ENCODE measurements around the gene PHKA2.

The PHKA2 gene

GRCh38 chrX:18949291-18949943 lies 34.5 kb downstream of the PHKA2 start:
- no peaks in the 10 kb centered on the region for H3K9me3 ChIP-seq (replicated peaks; ENCODE audit: low read length)
- peaks cover 2% of the 10 kb centered on the region for H3K36me3 ChIP-seq (ENCODE audit: insufficient read depth, low read length)

GRCh38 chrX:18946611-18947010 lies 37.3 kb downstream of the PHKA2 start:
- H3K36me3 ChIP-seq (ENCODE audit: insufficient read depth, low read length), result peaks cover 2% of the 10 kb centered on the region
- no peaks in the 10 kb centered on the region for H3K4me1 ChIP-seq (ENCODE audit: control insufficient read depth, insufficient read depth, low read length)

More at GRCh38 chrX:18949291-18949943, 34.5 kb downstream of the PHKA2 start:
- Histone ChIP-seq H3K27me3 (ENCODE audit: control insufficient read depth, insufficient read depth, low read length) (no peaks in the 10 kb centered on the region), H3K4me1 (ENCODE audit: control insufficient read depth, insufficient read depth, low read length) (no peaks in the 10 kb centered on the region), H3K9ac (ENCODE audit: low read depth, low read length) (no peak overlapping the region), H3K4me3 (ENCODE audit: low read length) (no peak overlapping the region), H3K4me2 (ENCODE audit: low read length) (no peak overlapping the region)

DNA sequence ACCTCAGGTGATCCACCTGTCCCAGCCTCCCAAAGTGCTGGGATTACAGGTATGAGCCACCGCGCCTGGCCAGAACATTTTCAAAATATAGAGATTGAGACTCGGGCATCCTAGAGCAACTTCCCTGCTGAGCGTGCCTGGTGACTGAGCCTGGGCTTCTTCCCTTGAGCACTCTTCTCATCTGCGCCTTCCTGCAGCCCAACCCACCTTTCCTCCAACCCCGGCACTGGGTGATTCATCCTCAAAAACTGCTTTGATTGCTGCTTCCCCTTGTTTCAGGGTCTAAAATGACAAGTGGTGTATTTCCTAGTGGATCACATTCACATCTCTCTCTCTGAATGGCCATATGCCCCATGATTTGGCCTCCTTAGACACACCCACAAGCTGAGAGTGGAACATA lies 37.8 kb downstream of the PHKA2 start:
- H3K4me1 ChIP-seq (ENCODE audit: control insufficient read depth, insufficient read depth, low read length), result no peaks in the 10 kb centered on the region
- peaks cover 2% of the 10 kb centered on the region for H3K36me3 ChIP-seq (ENCODE audit: insufficient read depth, low read length)
- H3K9me3 ChIP-seq (replicated peaks; ENCODE audit: low read length), result no peaks in the 10 kb centered on the region
- H3K4me2 ChIP-seq (ENCODE audit: low read length), result no peak overlapping the region
- H3K9ac ChIP-seq (ENCODE audit: low read depth, low read length), result no peak overlapping the region
- H3K4me3 ChIP-seq (ENCODE audit: low read length), result no peak overlapping the region
- H3K27me3 ChIP-seq (ENCODE audit: control insufficient read depth, insufficient read depth, low read length), result no peaks in the 10 kb centered on the region

More at GRCh38 chrX:18946611-18947010, 37.3 kb downstream of the PHKA2 start:
- Histone ChIP-seq H3K27me3 (ENCODE audit: control insufficient read depth, insufficient read depth, low read length) (no peaks in the 10 kb centered on the region), H3K4me3 (ENCODE audit: low read length) (no peak overlapping the region), H3K9ac (ENCODE audit: low read depth, low read length) (no peak overlapping the region), H3K9me3 (replicated peaks; ENCODE audit: low read length) (no peaks in the 10 kb centered on the region), H3K4me2 (ENCODE audit: low read length) (no peak overlapping the region)

DNA sequence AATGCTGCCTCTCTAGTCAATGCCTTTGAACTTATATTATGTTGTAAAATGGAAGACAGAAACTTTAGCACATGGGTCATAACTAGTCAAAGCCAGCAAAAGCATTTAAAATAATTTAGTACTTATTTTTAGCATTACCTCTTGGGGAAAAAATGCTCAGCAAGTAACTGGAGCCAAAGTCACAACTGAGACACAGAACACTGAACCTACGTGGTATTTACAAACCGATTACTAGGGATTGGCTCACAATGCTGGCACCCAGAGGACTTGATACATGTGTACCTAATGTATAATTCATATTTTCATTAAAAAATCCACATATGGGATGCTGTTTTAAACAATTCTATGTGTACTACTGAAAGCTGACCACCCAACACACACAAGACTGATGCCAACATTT lies 38.4 kb downstream of the PHKA2 start:
- Histone ChIP-seq H3K4me3 (ENCODE audit: low read length) (no peak overlapping the region), H3K4me1 (ENCODE audit: control insufficient read depth, insufficient read depth, low read length) (no peaks in the 10 kb centered on the region), H3K36me3 (ENCODE audit: insufficient read depth, low read length) (peaks cover 2% of the 10 kb centered on the region), H3K9ac (ENCODE audit: low read depth, low read length) (no peak overlapping the region), H3K9me3 (replicated peaks; ENCODE audit: low read length) (no peaks in the 10 kb centered on the region), H3K27me3 (ENCODE audit: control insufficient read depth, insufficient read depth, low read length) (no peaks in the 10 kb centered on the region), H3K4me2 (ENCODE audit: low read length) (no peak overlapping the region)

DNA sequence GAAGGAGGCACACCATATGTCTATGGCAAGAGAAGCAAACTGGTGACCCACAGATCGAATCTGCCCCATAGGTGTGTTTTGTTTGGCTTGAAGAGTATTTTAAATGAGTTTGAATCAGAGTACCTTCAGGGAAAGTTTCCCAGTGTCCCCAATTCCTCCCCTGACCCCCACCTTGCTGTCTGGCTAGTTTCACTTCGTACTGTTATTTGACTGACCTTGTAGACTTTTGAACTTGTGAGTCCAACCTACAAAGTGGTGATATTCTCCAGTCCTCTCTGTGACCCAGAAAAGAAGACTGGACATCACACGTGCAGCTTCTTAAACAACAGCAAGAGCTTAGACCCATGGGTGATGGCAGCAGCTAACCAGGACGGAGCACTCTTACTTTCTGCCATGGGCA lies 39.4 kb downstream of the PHKA2 start:
- H3K27me3 ChIP-seq (ENCODE audit: control insufficient read depth, insufficient read depth, low read length), result no peaks in the 10 kb centered on the region
- H3K9me3 ChIP-seq (replicated peaks; ENCODE audit: low read length), result no peaks in the 10 kb centered on the region
- no peaks in the 10 kb centered on the region for H3K4me1 ChIP-seq (ENCODE audit: control insufficient read depth, insufficient read depth, low read length)
- H3K4me3 ChIP-seq (ENCODE audit: low read length), result no peak overlapping the region
- peaks cover 2% of the 10 kb centered on the region for H3K36me3 ChIP-seq (ENCODE audit: insufficient read depth, low read length)
- H3K4me2 ChIP-seq (ENCODE audit: low read length), result no peak overlapping the region
- no peak overlapping the region for H3K9ac ChIP-seq (ENCODE audit: low read depth, low read length)

- no peak overlapping the region for H3K9ac ChIP-seq (ENCODE audit: low read depth, low read length)
- H3K36me3 ChIP-seq (ENCODE audit: insufficient read depth, low read length), result peaks cover 10% of the 10 kb centered on the region
- no peak overlapping the region for H3K4me3 ChIP-seq (ENCODE audit: low read length)
- no peaks in the 10 kb centered on the region for H3K4me1 ChIP-seq (ENCODE audit: control insufficient read depth, insufficient read depth, low read length)
- no peaks in the 10 kb centered on the region for H3K27me3 ChIP-seq (ENCODE audit: control insufficient read depth, insufficient read depth, low read length)
- no peaks in the 10 kb centered on the region for H3K9me3 ChIP-seq (replicated peaks; ENCODE audit: low read length)
- H3K4me2 ChIP-seq (ENCODE audit: low read length), result no peak overlapping the region
Observed at GRCh38 chrX:18941896-18942295, 42.0 kb downstream of the PHKA2 start.

DNA sequence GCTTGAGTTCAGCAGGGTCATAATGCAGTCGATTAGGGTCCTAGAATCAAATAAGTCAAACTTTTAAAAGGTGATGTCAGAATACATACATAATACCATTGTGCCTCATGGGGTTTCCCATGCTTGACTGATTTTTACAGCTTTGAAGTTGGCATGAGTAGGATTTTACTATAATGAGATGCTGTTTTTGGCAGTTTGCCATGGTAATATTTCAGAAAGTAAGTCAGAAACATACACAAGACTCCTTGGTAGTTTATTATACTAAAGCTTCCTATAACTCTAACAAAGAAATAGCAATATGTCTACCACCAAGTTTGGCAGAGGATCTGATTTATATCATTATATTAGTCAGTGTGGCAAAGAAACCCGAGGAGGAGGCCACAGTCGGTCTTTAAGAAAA lies 45.2 kb downstream of the PHKA2 start:
- H3K4me2 ChIP-seq (ENCODE audit: low read length), result no peak overlapping the region
- no peak overlapping the region for H3K4me3 ChIP-seq (ENCODE audit: low read length)
- no peaks in the 10 kb centered on the region for H3K9me3 ChIP-seq (replicated peaks; ENCODE audit: low read length)
- H3K4me1 ChIP-seq (ENCODE audit: control insufficient read depth, insufficient read depth, low read length), result no peaks in the 10 kb centered on the region
- H3K9ac ChIP-seq (ENCODE audit: low read depth, low read length), result no peak overlapping the region
- no peaks in the 10 kb centered on the region for H3K27me3 ChIP-seq (ENCODE audit: control insufficient read depth, insufficient read depth, low read length)
- H3K36me3 ChIP-seq (ENCODE audit: insufficient read depth, low read length), result peaks cover 10% of the 10 kb centered on the region

DNA sequence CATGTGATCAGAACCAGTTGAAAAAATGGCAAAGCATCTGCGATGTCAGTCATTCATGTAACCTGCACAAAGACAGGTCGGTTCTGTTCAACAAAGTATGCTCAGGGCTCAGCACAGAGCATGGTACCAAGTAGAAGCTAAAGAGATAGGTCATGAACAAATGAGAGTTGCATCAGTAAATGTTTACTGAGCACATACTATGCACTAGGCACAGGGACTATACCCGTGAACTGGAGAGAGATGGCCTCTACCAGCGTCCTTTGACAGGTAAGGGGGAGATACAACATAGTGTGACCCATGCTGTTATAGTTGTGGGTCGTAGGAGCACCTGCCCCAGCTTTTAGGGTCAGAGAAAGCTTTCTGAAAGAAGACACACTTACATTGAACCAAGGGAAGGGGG lies 46.7 kb downstream of the PHKA2 start:
- Histone ChIP-seq H3K9ac (ENCODE audit: low read depth, low read length) (no peak overlapping the region), H3K4me3 (ENCODE audit: low read length) (no peak overlapping the region), H3K4me2 (ENCODE audit: low read length) (no peak overlapping the region), H3K9me3 (replicated peaks; ENCODE audit: low read length) (no peaks in the 10 kb centered on the region), H3K36me3 (ENCODE audit: insufficient read depth, low read length) (peaks cover 10% of the 10 kb centered on the region), H3K4me1 (ENCODE audit: control insufficient read depth, insufficient read depth, low read length) (no peaks in the 10 kb centered on the region), H3K27me3 (ENCODE audit: control insufficient read depth, insufficient read depth, low read length) (no peaks in the 10 kb centered on the region)

GRCh38 chrX:18935893-18936292 lies 48.0 kb downstream of the PHKA2 start:
- no peaks in the 10 kb centered on the region for H3K27me3 ChIP-seq (ENCODE audit: control insufficient read depth, insufficient read depth, low read length)
- H3K4me3 ChIP-seq (ENCODE audit: low read length), result no peak overlapping the region
- no peak overlapping the region for H3K4me2 ChIP-seq (ENCODE audit: low read length)
- no peaks in the 10 kb centered on the region for H3K4me1 ChIP-seq (ENCODE audit: control insufficient read depth, insufficient read depth, low read length)
- H3K36me3 ChIP-seq (ENCODE audit: insufficient read depth, low read length), result peaks cover 10% of the 10 kb centered on the region
- no peaks in the 10 kb centered on the region for H3K9me3 ChIP-seq (replicated peaks; ENCODE audit: low read length)
- H3K9ac ChIP-seq (ENCODE audit: low read depth, low read length), result no peak overlapping the region

DNA sequence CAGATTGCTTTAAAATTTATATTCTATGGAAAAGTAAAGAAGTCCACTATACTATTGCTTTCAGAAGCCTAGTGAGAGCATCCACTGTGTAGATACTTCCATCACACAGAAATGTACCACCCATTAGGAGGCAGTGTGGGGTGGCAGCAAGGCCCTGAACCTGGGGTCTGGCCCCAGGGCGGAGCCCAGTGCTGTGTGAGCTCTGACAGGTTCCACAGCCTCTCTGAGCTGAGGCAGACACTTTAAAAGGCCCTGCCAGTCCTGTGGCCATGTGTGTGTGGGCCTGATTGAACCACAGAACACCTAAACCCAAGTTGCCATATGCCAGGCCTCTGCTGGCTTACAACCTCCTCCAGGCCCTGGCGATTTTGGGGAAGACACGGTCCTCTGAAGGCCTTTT lies 49.2 kb downstream of the PHKA2 start:
- Histone ChIP-seq H3K4me3 (ENCODE audit: low read length) (no peak overlapping the region), H3K27me3 (ENCODE audit: control insufficient read depth, insufficient read depth, low read length) (no peaks in the 10 kb centered on the region), H3K36me3 (ENCODE audit: insufficient read depth, low read length) (peaks cover 10% of the 10 kb centered on the region), H3K4me1 (ENCODE audit: control insufficient read depth, insufficient read depth, low read length) (no peaks in the 10 kb centered on the region), H3K4me2 (ENCODE audit: low read length) (no peak overlapping the region), H3K9ac (ENCODE audit: low read depth, low read length) (no peak overlapping the region), H3K9me3 (replicated peaks; ENCODE audit: low read length) (no peaks in the 10 kb centered on the region)

DNA sequence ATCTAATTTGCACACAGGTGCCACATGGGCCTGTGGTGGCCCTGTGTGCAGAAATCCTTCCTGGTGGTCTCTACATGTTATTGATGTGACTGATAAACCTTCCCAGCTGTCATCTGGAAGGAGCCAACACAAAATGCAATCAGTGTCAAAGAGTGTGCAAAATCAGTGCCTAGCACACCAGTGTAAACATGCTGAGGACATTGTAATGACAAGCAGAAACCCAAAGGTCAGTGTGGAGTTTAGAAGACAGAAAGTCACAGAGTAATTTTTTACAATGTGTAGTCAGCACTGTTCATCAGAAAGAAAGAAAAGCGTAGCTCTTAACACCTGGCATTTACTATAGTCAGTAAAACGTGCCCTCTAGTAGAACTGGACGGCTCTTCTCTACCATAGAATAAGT lies 50.3 kb downstream of the PHKA2 start:
- Histone ChIP-seq H3K4me2 (ENCODE audit: low read length) (no peak overlapping the region), H3K4me1 (ENCODE audit: control insufficient read depth, insufficient read depth, low read length) (no peaks in the 10 kb centered on the region), H3K9me3 (replicated peaks; ENCODE audit: low read length) (no peaks in the 10 kb centered on the region), H3K36me3 (ENCODE audit: insufficient read depth, low read length) (peaks cover 10% of the 10 kb centered on the region), H3K4me3 (ENCODE audit: low read length) (no peak overlapping the region), H3K9ac (ENCODE audit: low read depth, low read length) (no peak overlapping the region), H3K27me3 (ENCODE audit: control insufficient read depth, insufficient read depth, low read length) (no peaks in the 10 kb centered on the region)

DNA sequence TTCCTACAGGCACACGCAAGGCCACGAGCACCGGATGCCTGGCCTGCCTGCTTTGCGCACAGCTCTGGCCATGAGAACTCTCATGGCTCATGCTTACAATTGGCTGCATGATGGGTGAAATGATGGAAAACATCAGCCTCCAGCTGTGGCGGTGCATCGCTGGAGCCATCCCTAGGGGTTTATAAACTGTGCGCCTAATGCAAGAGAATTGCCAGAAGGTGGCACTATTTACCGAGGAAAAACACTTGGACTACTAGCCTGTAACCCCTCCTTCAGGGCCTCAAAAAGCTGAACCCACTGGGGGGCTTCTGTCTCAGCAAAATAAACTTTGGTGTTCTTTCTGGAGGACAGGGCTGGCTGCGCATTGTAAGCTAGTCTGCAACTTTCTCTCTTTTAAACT lies 51.9 kb downstream of the PHKA2 start:
- H3K4me2 ChIP-seq (ENCODE audit: low read length), result no peak overlapping the region
- no peaks in the 10 kb centered on the region for H3K4me1 ChIP-seq (ENCODE audit: control insufficient read depth, insufficient read depth, low read length)
- H3K9ac ChIP-seq (ENCODE audit: low read depth, low read length), result no peak overlapping the region
- H3K9me3 ChIP-seq (replicated peaks; ENCODE audit: low read length), result no peaks in the 10 kb centered on the region
- no peak overlapping the region for H3K4me3 ChIP-seq (ENCODE audit: low read length)
- no peaks in the 10 kb centered on the region for H3K27me3 ChIP-seq (ENCODE audit: control insufficient read depth, insufficient read depth, low read length)
- peaks cover under 1% of the 10 kb centered on the region for H3K36me3 ChIP-seq (ENCODE audit: insufficient read depth, low read length)
